NCI-H526 (cell line): ENCODE measurements around the gene LRRC43.
A peak's percentile ranks its signal among the peaks of the same experiment; 100 is the strongest.

Experiments
- DNase-seq, 2 experiments: peaks; one replicate each; lab custom pipeline; 2025; lab: John Stamatoyannopoulos, UW

Gene LRRC43

DNA sequence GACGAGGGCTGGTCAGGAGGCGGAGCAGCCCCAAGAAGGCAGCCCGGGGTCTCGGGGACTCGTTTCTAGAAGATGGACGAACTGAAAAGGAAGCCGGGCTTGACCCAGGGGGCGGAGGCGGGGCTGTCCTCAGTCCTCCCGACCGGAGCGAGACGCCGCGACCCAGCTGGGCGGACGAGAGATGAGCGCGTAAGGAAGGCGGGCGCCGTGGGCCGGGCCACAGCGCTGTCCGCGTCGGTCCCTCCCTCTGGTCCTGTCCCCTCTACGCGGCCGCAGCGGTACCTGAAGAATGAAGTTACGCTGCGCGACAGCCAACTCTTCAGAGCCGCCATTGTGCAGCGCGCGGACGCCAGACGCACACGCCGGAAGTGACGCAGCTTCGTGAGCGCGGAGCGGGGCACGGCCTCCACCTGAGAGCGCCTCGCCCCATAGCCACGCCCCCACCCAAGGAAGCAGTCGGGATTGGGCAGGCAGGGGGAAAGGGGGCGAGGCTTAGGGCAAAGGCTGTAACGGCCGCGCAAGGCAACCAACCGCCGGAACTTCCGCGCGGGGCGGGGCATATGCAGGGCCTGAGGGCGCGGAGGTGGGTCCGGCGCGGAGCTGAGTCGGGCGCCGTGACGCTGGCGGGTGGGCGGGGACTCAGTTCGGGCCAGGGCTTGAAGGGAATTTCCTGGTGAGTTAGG, 42.9 kb downstream of the LRRC43 start, which contains the start of gene DIABLO:
DIABLO (minus strand) TSS at position 370 of the 683 bp plus-strand sequence; CDS start at position 332, 38 bp downstream.
- peak; percentile 98 to 100 for DNase-seq

DNA sequence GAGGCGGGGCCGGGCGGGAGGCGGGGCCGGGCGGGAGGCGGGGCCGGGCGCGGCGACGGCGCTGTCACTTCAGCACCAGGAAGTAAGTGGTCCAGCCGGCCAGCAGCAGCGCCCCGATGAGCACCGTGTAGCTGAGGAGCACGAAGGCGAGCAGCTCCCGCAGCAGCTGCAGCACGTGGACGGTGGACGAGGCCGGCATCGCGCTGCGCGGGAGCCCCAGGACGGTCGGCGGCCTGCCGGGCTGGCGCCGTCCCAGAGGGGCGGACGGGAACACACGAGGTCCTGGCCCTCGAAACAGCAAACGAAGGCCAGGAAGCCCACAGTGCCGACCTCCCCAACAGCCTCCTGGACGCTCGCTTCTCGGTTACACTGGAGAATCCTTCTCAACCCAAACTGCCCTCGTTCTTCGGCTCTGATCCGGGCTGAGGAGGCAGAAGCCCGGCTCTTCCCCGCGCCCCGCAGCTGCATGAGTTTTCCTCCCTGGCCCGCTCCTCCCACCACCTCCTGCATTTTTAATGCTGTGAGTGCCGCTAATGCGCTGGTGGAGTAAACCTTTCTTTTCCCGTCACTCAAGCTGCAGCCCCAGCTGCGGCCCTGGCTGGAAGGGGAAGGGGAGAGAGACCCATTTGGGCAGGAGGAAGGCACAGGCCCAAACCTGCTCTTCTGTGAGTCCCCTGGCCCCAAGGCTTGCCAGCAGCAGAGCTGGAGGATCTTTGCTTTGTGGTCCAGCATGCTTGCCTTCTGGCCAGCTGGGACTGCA, 43.6 kb downstream of the LRRC43 start:
- peak; percentile 40 to 63 for DNase-seq

DNA sequence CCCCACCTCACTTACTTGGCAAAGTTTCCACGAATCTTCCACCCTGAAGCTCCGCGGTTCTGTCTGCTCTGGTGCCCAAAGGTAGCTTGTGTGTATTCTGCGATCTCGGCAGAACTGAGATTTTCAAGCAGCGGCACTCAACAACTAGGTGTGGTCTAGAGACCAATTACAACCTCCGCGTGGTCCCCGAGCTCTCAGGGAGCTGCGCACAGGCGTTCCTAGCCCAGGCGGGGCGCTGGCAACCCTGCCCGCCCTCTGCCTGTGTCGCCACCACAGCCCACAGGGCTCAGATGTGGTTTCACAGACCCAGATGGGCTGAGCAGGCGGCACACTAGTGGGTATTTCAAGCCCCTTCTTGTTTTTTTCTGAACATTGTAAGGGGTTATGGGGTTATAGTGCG, 44.4 kb downstream of the LRRC43 start:
- peak; percentile 5 to 54 for DNase-seq

DNA sequence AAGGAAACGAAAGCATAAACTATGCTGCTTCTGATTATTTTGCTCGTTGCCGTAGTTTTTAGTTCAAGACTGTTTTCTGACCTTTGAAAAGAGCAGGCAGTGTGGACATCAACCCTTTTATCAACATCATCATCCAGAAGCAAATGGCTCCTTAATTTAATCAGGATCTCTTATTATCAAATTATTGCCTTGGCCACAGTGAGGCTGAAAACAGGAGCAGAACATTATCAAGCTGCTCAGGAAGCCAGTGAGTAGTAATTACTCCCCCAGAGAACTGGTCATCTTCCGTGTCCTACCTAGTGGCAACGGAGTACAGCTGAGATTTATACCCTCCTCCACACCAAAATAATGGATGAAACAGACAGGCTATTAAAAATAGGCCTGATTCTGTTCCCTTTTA, 45.2 kb downstream of the LRRC43 start:
- DNase-seq = no peak

DNA sequence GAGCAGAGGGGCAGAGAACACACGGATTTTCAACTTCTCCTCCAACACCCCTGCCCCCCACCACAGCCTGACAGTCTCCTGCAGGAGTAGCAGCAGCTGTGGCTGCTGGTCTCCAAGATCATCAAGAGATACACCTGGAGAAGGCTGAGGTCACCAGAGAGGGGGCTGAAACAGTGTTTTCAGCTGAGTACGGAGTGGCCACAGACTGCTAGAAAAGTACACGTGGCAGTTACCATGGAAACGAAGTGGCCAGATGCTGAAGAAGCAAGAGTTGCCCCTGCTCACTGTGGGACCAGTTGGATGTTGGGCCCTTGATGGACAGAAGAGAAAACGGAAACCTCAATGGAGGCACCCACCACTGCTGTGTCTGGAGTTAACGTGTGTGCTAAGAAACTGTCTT, 47.9 kb downstream of the LRRC43 start:
- no peak for DNase-seq

DNA sequence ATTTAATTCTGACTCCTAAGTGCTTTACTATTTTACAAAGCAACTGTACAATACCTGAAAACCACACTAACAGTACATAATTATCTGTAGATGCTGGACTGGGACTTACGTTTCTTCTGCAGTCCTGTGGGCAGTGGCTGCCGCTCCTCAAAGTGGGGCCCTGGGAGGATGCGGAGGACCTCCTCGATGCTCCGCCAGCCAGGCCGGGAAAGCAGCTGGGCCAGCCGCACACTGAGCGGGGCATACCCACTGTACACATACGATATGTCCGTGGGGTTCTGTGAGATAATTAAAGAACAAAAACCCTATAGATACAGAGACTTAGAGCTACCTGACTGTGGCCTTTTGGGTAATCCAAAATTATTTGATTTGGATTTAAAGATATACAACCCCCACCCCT, 49.8 kb downstream of the LRRC43 start:
- DNase-seq = no peak

DNA sequence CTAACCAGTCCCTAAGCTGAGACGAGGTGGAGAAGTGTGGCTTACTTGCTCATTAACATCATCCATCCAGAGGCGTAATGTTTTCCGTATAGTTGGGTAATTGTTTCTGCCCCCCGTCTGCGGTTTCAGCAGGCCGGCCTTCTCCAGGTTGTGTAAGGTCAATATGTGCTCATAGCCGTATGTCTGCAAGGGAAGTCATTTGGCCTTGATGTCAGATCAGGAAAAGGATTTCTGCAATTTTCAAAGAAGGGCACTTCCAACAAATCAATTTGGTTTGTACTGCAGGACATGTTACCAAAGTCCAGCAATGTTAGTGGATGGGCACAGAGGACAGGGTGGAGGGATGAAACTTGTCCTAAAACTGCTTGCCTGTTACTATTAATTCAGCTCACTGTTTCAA, 52.8 kb downstream of the LRRC43 start:
- DNase-seq = no peak

DNA sequence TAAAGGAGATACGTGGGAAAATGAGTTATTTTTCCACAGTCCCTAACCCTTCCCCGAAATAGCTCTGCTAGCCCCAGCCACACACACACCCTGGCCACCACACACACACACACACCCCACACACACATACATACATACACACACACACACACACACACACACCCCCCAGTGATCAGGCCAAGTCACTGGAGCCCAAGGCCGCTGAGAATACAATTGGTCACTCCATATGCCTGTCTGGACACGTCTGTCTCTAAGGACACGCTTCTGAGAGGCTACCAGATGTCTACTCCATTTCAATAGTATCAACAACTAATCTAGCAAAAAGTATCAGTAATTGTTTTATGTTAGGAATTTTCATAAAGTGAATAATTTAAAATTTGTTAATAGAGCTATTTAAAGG, 55.9 kb downstream of the LRRC43 start:
- DNase-seq = no peak

DNA sequence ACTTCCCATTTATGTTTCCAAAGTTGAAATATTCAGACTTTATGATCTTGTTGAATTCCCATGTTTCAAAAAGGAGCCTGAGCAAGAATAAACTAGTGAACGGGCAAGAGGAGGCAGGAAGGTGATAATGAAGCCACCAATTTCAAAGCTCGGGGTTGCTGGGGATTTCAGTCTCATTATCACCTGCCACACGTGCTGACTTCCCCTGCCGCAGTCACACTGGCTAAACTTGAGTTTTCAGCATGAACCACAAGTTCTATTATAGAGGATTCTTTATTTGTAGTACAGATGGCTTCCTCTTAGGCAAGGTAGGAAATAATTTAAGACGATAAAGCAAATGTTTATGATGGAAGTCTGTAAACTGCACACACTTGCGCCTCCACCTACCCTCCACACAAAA, 61.0 kb downstream of the LRRC43 start:
- DNase-seq = no peak

DNA sequence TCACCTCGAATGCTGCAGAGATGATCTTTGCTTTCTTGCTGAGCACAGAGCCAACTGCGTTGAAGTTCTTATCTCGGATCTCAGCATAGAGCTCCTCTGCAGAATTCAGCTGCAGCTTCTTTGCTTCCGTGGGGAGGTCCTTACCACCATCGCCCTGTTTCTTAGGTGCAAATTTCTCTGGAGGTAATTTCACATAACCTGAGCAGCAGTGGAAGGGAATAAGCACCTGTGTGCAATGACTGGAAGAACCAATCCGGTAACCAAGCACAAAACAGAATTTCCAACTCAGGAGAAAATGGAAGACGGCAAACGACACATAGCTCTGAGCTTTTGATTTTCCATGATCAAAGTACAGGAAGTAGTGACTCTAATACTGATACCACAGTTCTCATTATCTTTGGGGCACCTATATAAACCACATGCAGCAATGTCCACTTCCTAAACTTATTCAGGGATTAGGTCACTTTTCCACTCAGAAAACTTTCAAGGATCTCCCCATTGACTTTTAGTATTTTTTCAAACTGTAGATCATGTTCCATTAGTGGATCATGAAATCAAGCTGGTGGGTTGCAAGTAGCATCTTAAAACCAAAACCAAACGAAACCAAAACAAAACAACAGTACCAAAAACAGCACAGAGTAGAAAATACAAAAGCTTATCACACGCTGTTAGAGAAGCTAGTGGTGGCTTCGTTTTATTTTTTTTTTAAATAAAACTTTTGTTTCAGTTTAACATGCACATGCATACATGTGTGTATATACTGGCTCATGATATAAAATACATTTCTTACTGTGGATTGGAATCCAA, 61.8 kb downstream of the LRRC43 start:
- DNase-seq = no peak

DNA sequence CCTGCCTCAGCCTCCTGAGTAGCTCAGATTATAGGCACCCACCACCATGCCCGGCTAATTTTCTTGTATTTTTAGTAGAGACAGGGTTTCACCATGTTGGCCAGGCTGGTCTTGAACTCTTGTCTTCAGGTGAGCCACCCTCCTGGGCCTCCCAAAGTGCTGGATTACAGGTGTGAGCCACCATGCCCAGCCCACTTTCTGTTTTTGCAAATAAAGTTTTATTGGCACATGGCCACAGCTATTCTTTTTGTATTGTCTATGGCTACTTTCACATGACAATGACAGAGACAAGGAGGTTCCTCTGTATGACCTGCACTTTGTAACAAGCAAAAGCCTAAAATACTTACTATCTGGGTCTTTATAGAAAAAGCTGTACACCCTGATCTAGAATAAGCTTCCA, 62.6 kb downstream of the LRRC43 start:
- DNase-seq = no peak

DNA sequence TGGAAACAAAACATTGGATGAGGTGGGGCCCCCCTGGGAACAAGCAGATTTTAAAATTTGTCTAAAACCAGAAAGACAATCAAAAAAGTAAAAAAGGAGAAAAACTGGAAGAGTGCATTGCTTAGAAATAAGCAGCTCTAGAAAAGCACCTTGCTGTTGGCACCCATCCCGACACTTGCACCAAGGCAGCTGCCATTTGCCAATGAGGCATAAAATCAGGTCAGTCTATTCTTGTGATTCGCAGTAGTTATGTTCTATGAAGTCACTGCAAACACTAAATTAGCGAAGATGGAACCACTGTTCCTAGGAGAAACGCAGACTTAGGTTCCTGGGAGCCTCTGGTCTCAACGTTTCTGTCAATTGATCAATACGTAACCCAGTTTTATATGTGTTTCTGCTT, 67.1 kb downstream of the LRRC43 start:
- no peak for DNase-seq

DNA sequence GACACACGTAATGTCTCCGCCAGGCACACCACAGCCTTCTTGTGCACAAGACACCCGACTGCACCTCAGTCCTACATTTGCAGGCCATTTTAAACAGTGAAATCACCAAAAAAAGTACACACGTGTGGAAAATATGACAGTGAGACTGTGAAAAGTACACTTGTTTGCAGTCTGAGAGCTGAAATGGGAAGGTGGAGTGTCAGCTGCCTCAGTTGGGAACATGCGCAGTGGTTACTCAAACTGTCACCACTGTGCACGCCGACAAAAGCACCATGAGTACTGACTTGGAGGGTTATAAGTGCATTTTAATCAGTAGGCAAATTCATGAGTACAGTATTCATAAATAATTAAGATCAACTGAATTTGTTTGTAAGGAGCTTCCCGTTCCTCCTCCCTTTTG, 67.6 kb downstream of the LRRC43 start:
- DNase-seq = peak in 1 of 2 experiments; percentile 5
